T follicular helper cell (primary cell): ENCODE data around the gene PPFIA1.
A peak's percentile ranks its signal among the peaks of the same experiment; 100 is the strongest.

Experiments
- DNase-seq: peaks from one replicate; pipeline ENCODE4 v3.0.0-alpha.2; 2020; ENCODE audit warnings: low read depth
- total RNA-seq, 2 experiments: gene quantifications; one replicate each; lab custom pipeline; 2026; lab: John Stamatoyannopoulos, UW

Gene PPFIA1
- total RNA-seq: 86.0 to 95.7 reads per million in 2 experiments

DNA sequence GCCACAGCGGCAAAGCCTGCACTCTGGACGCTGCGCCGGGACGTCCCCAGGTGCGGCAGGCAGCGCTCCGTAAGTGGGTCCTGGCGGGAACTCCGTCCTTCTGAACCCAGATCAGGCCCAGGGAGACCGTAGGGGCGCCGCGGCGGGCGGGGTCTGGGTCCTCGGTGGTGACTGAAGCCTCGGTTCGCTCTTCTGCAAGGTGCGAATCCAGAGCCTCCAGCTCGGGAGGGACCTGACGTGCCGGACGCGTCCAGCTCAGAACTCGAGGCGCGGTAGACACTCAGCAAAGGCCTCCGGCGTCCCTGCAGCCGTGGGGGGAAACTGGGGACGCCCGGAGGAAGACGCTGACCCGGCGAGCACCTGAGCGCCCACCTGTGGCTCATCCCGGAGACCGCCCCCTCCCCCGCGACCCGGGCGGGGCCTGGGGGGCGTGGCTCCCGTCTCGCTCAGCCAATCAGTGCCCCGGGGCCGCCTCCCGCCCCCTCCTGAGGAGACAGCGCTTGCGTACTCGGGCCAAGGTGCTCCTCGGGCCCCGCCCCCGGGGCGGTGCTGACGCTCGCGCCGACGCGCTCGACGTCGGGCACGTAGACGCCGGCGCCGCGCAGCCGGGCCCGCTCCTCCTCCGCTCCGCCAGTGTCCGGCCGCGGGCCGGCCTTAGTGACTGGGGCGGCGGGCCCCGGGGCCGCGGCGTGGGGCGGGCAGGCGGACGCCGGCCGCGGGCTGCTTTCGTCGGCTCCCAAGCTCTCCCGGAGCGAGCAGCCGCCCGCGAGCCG lies at the start of gene PPFIA1:
Gene PPFIA1, plus strand, starts transcription at position 587 of the 773 bp plus-strand sequence. CDS start 1,483 bp downstream, outside the sequence.
- peak; percentile 93 for DNase-seq

DNA sequence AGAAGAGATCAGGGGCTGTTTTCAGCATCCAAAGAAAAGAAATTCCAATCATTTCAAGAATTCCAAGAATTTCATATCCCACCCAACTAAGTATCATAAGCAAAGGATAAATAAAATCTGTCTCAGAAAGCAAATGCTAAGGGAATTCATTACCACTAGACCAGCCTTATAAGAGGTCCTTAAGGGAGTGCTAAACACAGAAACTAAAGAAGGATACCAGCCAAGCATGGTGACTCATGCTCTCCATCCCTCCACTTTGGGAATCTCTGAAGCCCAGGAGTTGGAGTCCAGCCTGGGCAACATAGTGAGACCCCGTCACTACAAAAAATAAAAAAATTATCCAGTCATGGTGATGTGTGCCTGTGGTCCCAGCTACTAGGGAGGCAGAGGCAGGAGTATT lies 49.6 kb upstream of the PPFIA1 start:
- no peak for DNase-seq

DNA sequence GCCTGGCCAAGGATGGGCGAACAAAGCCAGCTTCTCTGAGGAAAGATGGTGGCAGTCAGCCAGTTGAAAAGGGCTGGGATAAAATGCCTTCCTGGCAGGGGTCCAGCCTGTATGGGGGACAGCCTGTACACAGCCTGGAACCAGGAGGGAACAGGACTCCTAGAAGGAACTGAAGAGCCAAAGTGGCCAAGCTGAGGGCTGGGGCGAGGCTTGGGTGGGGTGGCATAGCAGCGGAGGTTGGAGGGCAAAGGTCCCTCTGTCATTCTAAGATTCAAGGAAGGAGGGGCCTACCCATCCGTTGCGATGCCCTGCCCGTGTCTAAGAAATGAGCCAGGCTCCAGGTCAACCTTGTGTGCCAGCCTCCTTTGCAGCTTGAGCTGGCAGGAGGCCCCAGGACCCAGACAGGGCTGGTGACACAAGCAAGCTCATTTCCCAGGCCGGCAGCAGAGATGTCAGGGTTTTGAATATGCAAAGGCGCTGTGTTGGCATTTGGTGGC lies 44.8 kb upstream of the PPFIA1 start:
- DNase-seq: no peak

DNA sequence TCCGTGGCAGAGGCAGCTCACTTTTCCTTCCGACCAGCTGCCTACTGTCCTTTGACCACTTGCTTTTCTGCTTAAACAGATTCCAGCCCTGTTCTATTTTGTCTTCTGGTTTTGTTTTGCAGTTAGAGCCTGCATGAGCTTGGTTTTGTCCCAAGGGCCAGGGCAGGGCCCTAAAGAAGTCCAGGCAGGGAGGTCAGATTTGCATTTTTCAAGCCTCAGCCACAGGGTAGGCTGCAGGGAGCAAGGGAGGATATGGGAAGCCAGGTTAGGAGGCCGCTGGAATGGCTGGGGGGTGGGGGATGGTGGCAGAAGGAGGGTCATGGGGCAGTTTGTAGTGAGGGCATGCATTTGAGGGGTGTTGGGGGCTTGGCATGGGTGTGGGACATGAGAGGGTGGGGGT lies 44.3 kb upstream of the PPFIA1 start:
- DNase-seq: no peak

DNA sequence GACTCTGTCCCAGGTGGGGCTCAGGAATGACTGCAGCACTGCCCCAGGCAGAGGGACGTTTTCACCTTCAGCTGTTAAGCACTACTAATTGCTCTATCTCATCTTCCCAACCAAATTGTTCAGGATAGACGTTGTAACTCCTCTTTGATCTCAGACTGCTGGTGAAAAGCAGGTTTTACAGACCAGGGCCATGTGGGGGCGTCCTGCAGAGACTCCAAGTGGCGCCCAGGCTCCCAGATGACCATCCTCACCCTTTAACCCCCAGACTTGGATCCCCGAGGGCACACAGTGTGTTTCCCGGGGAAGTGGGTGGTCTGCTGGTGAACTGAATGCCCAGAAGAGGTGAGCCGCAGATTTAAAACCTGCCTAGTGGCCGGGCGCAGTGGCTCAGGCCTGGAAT lies 43.5 kb upstream of the PPFIA1 start:
- no peak for DNase-seq

DNA sequence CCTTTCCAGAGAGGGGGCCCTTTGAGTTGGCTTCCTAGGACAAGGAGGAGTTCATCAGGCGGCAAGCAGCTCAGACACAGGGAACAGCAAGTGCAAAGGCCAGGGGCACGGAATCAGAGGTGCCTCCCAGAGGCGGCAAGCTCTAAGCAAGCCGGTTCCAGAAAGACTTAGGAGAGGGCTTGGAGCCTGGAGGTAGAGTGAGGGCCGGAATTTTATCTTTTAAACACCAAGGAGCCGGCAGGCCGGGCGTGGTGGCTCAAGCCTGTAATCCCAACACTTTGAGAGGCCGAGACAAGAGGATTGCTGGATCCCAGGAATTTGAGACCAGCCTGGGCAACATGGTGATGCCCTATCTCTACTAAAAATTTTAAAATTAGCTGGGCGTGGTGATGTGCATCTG lies 40.8 kb upstream of the PPFIA1 start:
- DNase-seq: no peak

DNA sequence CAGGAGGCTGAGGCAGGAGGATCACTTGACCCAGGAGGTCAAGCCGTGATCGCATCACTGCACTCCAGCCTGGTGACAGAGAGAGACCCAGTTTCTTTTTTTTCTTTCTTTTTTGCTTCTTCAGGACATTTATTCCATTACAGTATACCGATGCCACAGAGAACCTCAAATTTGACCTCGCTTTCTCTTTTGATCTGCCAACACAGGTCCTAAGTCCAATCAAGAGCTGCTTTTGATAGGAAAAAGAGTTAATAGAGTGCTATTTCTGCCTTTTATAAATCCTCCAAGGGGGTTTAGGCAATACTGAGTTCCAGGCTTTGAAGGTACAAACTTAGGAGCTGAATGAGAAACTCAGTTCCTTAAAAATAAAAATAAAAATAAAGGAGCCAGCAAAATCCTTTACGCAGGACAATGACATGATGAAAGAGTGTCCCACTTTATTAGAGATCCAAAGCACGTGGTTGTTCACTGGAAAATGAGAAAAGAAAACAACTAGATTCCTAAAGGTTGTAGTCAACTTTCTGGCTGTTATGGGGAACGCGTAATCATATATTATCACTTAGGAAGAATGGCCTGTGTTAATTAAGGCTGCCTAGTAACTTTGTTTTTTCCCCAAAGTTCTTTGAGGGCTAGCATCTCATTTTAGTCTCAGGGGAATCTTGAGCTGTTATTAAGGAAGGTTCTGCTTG lies 40.2 kb upstream of the PPFIA1 start:
- no peak for DNase-seq

DNA sequence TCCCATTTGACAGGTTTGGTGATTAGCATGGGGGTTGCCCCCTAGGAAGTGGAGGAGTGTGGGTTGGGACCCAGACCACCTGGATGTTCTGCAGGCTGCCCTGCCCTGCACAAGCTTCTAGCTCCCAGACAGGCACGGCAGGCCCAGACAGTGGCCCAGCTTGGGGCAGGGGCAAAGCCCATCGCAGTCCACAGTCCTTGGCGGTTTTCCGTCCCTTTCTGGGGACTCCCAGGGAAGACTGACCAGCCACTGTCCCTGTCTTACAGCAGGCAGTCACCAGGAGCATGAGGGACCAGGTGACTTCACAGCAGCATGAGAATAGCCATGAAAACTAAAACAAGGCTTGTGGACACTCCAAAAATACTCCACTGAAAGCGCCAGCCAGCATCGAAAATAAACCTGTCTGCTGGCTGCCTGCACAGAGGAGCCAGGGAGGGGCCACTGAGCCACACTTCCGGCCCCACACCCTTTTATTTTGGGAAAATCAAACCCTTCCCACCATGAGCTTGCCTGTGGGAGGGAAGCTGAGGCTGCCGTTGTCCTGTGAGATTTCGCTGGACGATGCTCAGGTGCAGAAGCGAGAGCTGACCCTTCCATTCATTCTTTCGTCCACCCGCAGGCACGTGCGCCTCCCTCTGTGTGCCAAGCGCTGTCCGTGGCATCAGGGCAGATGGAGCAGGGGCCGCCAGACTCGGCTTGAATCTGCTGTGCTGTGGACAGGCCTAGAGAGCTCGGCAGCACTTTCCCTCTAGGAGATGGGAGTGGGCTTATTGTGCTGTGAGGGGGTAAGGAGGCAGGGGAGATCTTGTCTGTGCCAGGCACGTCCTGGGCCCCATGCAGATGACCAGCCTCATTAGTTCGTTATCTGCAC lies 39.4 kb upstream of the PPFIA1 start:
- DNase-seq: no peak

DNA sequence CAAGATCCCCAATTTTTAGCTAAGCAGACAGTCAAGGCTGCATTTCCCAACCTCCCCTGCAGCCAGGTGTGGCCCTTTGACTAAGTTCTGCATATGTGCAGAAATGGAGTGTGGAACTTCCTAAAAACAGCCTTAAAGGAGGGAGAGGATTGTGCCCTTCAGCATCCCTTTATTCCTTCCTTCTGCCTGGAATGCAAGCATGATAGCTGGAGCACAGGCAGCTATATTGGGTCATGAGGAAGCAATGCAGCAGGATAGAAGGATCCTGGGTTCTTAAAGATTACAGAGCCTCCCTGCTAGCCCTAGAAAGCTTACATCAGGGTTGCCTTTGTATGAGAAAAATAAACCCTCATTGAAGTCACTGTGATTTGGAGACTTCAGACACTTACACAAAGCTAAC lies 37.5 kb upstream of the PPFIA1 start:
- no peak for DNase-seq

DNA sequence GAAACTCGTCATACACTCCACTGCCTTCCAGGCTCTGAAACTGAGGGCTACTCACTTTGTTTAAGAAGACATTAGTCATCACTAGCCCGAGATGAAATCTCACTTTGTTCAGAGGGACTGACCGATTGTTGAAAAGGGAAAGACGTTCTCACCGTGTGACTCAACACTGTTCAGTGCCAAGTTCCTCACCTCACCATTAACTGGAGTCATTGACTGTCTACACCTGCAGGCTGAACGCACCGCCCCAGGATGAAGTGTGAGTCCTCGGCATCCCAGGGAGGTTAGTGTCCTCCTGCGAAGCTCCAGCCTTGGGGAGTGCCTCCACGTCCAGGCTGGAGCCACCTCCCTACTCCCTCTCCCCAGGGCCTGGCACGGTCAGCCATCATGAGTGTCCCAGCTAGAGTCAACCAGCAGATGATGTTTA lies 37.0 kb upstream of the PPFIA1 start:
- DNase-seq: no peak

DNA sequence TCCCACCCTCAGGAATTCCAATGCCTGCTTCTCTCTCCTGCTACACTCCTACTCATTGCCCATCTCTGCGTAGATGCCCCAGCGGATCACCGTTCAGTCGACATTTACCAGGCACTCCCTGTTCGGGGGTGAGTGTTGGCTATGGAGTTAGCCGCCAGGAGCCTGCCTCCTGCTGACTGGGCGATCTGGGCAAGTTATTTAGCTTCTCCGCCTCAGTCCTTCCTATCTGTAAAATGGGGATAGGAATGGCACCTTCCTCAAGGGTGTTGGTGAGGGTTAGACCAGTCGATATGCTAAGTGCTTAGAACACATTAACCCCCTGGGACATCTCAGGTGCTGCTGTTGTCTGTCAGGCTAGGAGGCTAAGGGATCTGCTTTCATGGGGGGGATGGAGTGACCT lies 36.5 kb upstream of the PPFIA1 start:
- DNase-seq: no peak

DNA sequence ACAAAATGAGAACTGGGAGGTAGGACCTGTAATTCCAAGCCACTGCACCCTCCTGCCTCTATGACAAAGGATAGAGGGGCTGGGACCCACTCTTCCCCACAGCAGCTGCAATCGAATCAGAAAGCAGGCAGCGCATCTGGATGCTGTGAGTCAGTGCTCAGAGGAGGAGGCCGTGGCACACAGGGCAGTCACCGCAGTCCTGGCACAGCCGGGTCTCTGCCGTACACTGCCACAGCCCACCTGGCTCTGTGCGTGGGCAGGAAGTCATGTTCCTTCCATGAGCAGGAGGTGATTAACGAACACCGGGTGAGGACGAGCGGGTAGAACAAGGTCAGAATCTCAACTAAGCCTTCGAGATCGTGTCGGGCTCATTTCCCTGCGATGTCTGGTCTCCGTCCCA lies 30.2 kb upstream of the PPFIA1 start:
- DNase-seq: no peak

DNA sequence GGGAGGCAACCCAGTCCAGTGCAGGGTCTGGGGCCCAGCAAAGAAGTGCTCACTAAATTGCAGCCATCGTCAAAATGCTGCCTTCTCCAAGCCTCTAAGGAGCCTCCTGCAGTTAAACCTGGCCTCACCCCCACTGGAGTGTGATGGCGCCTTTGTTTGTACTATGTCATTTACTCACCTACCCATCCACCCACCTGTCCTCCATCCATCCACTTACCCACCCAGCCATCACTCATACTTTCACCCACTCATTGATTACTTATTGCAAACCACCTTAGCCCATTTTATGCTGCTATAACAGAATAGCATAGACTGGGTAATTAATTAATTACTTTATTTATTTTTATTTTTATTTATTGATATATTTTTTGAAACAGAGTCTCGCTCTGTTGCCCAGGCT lies 28.8 kb upstream of the PPFIA1 start:
- DNase-seq: no peak

DNA sequence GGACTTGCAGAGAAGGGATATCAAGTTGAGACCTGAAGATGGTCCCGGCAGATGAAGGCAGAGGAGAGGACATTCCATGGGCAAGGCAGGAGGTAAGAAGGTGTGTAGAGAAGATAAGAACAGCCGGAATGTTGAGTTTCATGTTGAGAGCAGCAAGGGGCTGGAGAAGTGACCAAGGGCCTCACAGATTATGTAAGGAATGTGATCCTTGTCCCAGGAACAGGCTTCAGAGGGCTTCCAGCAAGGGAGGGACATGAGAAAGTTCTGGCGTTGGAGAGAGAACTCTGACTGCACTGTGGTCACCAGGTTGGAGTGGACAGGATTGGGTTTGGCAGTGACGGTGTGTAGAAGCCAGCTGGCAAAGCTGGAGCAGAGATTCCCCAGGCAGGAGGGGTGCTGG lies 27.6 kb upstream of the PPFIA1 start:
- no peak for DNase-seq

DNA sequence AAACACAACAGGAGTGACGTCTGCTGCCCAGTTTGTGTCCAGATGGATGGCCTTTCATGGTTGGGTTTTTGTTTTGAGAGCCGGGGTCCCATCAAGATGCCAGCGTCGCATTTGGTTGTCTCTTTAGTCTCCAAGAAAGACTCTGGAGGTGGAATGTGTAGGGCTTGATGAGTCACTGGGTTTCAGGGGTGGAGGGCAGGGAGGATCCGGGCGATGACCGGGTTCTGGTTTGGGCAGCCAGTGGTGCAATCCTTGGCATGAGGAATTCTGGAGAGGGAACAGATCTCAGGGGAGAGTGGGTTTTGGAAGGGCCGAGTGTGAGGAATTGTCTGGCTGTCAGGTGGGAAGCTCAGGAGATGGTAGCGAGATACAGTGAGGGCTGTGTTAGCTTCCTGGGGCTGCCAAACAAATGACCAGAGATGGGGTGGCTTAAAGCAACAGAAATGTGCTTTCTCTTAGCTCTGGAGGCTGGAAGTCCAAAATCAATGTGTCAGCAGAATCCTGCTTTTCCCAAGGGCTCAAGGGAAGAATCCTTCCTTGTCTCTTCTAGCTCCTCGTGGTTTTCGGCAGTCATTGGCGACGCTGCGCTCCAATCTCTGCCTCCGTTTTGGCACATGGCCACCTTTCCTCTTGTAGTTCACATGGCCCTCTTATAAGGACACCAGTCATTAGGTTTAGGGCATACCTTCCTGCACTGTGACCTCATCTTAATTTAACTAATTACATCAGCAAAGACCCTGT lies 26.4 kb upstream of the PPFIA1 start:
- DNase-seq: no peak

DNA sequence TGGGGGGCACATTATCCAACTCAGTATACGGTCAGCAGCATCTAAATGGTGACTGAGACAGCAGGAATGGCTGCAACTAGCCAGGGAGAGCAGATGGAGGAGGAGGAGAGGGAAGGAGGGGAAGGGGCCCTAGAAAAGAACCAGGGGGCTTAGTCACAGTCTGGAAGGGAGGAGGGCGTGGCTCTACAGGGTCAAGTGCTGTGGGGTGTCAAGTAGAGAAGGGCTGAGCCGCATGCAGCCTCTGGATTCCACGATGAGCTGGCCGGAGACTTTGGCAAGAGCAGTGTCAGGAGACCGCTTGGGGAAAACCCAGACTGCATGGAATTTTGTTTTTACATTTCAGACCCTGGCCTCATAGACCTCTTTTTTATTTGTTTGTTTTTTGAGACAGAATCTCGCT lies 25.8 kb upstream of the PPFIA1 start:
- no peak for DNase-seq

DNA sequence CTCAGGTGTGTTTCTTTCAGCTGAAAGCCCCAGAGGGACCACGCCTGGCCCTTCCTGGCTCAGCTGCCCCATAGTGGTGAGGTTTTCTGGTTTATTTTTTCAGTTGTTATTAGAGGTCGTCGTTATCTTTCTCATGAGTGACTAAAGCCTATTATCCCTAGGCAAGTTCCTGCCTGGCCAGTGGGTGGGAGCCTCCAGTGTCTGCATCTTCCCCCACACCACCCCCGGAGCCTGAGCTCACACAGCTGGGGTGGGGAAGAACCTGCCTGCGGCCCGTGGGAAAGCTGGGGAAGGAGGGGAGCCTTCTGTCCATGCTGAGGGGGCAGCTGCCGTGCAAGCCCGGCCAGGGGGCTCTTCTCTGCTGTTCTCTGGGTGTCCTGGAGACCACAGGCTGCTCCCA lies 24.3 kb upstream of the PPFIA1 start:
- DNase-seq: no peak

DNA sequence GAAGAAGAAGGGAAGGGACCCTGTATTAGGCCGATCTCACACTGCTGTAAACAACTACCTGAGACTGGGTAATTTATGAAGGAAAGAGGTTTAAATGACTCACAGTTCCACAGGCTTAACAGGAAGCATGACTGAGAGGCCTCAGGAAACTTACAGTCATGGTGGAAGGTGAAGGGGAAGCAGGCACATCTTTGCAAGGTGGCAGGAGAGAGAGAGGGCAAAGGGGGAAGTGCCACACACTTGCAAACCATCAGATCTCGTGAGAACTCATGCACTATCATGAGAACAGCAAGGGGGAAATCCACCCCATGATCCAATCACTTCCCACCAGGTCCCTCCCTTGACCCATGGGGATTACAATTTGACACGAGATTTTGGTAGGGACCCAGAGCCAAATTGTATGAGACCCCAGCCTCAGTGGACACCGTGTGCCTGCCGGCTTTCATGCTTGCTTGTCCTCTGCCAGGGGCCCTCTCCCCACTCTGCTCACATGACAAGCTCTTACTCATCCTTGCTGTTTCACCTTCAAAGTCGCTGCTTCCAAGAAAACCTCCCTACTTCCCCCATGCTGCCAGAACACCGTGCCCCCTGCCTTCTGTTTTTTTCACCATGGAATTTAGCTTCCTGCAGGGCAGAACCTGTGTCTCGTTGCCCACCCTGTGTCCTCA lies 23.3 kb upstream of the PPFIA1 start:
- no peak for DNase-seq

DNA sequence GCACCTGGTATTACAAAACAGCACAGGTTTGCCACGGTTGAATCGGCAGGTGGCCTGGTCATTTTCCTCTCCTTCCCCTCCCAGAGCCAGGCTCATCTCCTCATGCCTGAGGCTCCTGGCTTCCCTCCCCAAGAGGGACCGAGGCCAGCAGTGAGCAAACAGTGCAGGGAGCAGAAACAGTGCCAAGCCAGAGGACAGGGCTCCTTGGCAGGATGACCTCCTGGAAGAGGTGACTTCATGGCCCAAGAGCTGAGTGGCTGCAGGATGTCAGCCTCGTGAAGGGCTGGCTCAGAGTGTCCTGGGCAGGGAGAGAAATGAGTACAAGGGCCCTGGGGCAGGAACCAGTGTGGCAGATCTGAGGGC lies 22.8 kb upstream of the PPFIA1 start:
- no peak for DNase-seq

DNA sequence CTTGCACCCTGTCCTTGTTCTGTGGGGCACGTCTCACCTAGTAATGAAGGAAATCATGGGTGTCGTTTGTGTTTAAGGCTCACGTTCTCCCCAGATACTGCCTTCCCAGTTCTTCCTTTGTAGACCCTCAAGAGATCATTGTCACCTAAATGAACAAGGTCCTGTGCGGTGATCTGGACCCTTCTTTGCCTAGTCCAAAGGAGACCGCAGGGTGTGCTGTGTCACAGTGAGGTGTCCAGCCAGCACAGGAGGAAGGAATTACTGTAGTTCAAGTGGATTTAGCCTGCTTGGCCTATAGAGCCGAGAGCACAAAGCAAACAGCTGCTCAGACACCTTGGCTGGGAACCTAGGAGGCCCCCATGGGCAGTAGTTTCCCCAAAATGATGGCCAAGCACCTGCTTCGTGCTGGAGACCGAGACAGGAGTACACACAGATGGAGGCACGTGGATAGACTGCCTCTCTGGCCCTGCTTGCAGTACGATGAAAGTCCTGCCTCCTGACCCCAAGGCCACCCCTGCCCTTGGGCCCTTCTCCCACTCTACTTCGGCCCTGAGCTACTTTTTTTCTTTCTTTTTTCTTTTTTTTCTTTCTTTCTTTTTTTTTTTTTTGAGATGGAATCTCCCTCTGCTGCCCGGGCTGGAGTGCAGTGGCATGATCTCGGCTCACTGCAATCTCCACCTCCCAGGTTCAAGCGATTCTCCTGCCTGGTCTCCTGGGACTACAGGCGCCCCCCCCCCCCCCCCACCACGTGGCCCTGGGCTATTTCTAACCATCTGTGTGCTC lies 19.4 kb upstream of the PPFIA1 start:
- DNase-seq: no peak
